Subcutaneous abdominal adipose tissue (tissue), 5 donors: ENCODE measurements around the gene PDE6G.

Source experiments
- H3K27ac ChIP-seq: one replicate; pipeline ENCODE4 v1.7.0; 2013; ENCODE audit warnings: low read depth, mild to moderate bottlenecking, inconsistent platforms, low read length, moderate library complexity
- H3K27me3 ChIP-seq, 5 donors: one replicate each; pipeline ENCODE4 v1.7.0; 2013; ENCODE audit warnings: low read length in 5 of 5, inconsistent platforms in 1 of 5; ENCODE audit not compliant: control insufficient read depth in 5 of 5, insufficient read depth in 4 of 5
- H3K36me3 ChIP-seq, 5 donors: one replicate each; pipeline ENCODE4 v1.7.0; 2013; ENCODE audit warnings: low read length in 5 of 5; ENCODE audit not compliant: control insufficient read depth in 5 of 5, insufficient read depth in 5 of 5
- H3K4me1 ChIP-seq, 5 donors: one replicate each; pipeline ENCODE4 v1.7.0; 2013; ENCODE audit warnings: low read length in 5 of 5, mild to moderate bottlenecking in 3 of 5, moderate library complexity in 1 of 5; ENCODE audit not compliant: control insufficient read depth in 5 of 5, insufficient read depth in 5 of 5
- H3K4me3 ChIP-seq, 5 donors: one replicate each; pipeline ENCODE4 v1.7.0; 2013; ENCODE audit warnings: low read length in 5 of 5, low read depth in 1 of 5
- H3K9ac ChIP-seq, 5 donors: one replicate each; pipeline ENCODE4 v1.7.0; 2013; ENCODE audit warnings: low read length in 5 of 5, mild to moderate bottlenecking in 4 of 5, moderate library complexity in 3 of 5
- H3K9me3 ChIP-seq, 5 donors: one replicate each; pipeline ENCODE4 v1.7.0; 2013; ENCODE audit warnings: low read length in 5 of 5; ENCODE audit not compliant: control insufficient read depth in 5 of 5
- donor health status: healthy.
- donor health status: healthy.
- donor health status: healthy.
- donor health status: healthy.
- donor health status: healthy.

PDE6G gene

GRCh38 chr17:81612172-81612970 lies 44.0 kb downstream of the PDE6G start:
- Histone ChIP-seq H3K9ac (no peak overlapping the region), H3K4me1 (peaks cover 5 to 52% (median 43%) of the 10 kb centered on the region in 5 donors), H3K27me3 (no peaks in the 10 kb centered on the region), H3K27ac (no peak overlapping the region), H3K9me3 (no peaks in the 10 kb centered on the region), H3K4me3 (no peak overlapping the region), H3K36me3 (peaks cover 4 to 72% (median 58%) of the 10 kb centered on the region in 5 donors)

DNA sequence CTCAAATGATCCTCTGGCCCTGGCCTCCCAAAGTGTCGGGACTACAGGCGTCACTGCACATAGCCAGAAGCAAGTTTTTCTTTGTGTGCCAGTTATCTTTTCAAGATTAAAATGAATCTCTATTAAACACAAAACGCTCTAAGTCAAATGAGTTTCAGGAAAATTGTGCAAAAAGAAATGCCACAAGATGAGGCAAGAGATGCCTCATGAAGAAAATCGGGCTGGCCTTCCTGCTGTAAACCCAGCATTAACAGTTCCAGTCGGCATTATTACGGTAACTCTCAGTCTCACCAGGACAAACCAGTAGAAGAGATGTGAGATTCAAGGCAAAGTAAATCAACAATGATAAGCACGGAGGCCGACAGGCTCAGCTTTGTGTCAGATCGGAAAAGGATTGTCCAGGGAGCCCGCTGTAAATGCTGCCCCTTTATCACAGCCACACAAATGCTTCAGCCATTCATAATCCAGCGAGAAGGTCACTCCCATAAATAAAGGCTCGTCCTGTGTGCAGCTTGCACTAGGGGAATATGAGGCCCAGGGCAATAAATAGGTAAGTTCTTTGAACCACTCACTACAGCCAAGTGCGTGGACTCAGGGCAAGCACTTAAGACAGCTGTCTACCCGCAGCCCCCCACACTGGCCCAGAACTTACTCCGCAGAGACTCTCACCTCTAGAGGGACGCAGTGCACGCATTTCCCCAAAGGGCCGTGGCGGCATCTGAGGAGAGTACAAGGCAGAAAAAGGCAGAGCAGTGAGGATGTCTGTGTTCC lies 46.6 kb downstream of the PDE6G start:
- Histone ChIP-seq H3K27me3 (no peaks in the 10 kb centered on the region), H3K9ac (peak overlapping the region in 1 of 5 donors; percentile 6), H3K9me3 (no peaks in the 10 kb centered on the region), H3K4me1 (peaks cover 5 to 42% (median 32%) of the 10 kb centered on the region in 5 donors), H3K27ac (peak overlapping the region; percentile 41), H3K36me3 (peaks cover 5 to 79% (median 63%) of the 10 kb centered on the region in 5 donors), H3K4me3 (no peak overlapping the region)

GRCh38 chr17:81608605-81609004 lies 47.7 kb downstream of the PDE6G start:
- peaks cover 2 to 31% (median 21%) of the 10 kb centered on the region in 5 donors for H3K4me1 ChIP-seq
- no peak overlapping the region for H3K9ac ChIP-seq
- peaks cover 10 to 85% (median 71%) of the 10 kb centered on the region in 5 donors for H3K36me3 ChIP-seq
- H3K27ac ChIP-seq: peak overlapping the region; percentile 41
- H3K27me3 ChIP-seq: no peaks in the 10 kb centered on the region
- H3K4me3 ChIP-seq: no peak overlapping the region
- no peaks in the 10 kb centered on the region for H3K9me3 ChIP-seq

DNA sequence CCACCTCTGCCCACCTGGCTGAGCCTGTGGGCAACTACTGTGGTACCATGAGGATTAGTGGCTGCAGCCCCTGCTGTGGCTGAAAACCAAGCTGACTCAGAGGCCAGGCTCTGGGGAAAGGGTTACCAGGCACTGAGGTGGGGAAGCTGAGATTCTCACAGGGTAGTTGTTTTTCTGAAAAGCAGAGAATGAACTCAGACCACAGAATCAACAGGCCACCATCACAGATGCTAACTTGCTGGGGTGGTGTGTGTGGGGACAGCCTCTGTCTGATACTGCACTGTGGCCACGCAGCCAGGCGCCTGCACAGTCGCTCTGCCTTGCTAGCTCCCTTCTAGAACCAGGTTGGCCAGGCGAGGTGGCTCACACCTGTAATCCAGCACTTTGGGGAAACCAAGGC lies 48.3 kb downstream of the PDE6G start:
- peaks cover 12 to 85% (median 68%) of the 10 kb centered on the region in 5 donors for H3K36me3 ChIP-seq
- peaks cover 0 to 27% (median 21%) of the 10 kb centered on the region in 5 donors for H3K4me1 ChIP-seq
- H3K27ac ChIP-seq: no peak overlapping the region

GRCh38 chr17:81607431-81607830 lies 48.9 kb downstream of the PDE6G start:
- H3K9ac ChIP-seq: no peak overlapping the region
- peaks cover 0 to 27% (median 21%) of the 10 kb centered on the region in 5 donors for H3K4me1 ChIP-seq
- H3K27ac ChIP-seq: no peak overlapping the region
- H3K36me3 ChIP-seq: peaks cover 12 to 85% (median 68%) of the 10 kb centered on the region in 5 donors
- H3K27me3 ChIP-seq: no peaks in the 10 kb centered on the region
- no peak overlapping the region for H3K4me3 ChIP-seq
- no peaks in the 10 kb centered on the region for H3K9me3 ChIP-seq

More for the DNA sequence above, 48.3 kb downstream of the PDE6G start:
- Histone ChIP-seq H3K9ac (peak overlapping the region in 1 of 5 donors; percentile 13), H3K27me3 (no peaks in the 10 kb centered on the region), H3K4me3 (no peak overlapping the region), H3K9me3 (no peaks in the 10 kb centered on the region)

DNA sequence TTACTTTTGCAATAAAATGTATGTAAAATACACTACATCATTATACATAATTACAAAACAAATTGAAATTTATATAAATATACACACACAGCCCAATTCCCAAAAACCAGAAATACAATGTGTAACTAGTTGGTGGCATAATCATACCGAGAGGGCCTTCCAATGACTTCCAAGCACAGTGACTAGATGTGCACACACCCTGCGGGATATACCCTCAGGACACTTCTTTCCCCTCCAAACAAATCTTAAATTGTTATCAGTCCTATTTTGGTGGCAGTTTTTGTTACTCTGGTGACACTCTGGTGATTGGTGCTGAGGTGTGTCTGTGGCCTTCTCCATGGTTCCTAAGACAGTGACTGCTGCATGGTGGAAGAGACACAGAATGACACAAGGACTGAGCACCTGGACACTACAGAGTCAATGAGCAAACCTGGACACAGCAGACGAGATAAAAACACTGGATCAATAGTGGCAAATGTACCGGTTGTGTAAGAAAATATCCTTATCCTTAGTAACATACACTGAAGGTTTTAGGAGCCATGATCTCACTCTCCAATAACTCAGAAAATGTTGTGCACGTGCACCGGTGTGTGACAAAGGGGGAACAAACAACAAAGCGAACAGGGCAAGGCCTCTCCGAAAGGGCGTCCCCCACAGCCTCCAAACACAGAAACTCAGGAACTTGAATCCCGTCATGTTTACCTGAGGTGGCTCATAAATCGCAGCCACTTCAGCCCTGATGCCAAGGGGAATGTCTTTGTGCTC lies 52.3 kb downstream of the PDE6G start:
- no peak overlapping the region for H3K4me3 ChIP-seq
- peaks cover 0 to 22% (median 10%) of the 10 kb centered on the region in 5 donors for H3K4me1 ChIP-seq
- no peaks in the 10 kb centered on the region for H3K27me3 ChIP-seq
- H3K9me3 ChIP-seq: no peaks in the 10 kb centered on the region
- H3K36me3 ChIP-seq: peaks cover 12 to 91% (median 67%) of the 10 kb centered on the region in 5 donors
- H3K9ac ChIP-seq: no peak overlapping the region
- H3K27ac ChIP-seq: no peak overlapping the region

DNA sequence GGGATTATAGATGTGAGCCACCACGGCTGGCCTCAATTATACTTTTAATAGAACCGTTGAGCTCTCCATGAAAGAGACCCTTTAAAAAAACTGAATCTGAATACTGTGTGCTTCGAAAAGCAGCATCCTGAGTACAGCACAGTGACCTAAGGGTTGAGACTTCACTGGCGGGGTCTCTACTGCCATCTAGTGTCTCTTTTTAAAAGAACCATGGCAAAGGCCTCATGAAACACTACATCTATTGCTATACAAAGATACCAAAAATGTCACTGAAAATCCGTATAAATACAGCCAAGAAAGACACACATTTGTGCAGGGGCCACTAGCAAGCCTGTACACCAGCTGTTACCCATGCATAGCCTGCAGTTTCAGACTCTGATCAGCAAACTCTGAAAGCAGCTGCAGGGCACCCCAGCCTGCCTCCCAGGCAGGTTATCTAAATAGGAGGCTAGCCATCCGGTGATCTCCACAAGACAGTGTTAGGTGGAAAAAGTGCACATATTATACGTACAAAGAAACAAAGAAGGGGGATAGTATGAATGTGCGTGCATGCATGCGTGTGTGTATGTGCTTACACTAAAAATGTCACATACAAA lies 54.7 kb downstream of the PDE6G start:
- no peaks in the 10 kb centered on the region for H3K9me3 ChIP-seq
- no peaks in the 10 kb centered on the region for H3K27me3 ChIP-seq
- no peak overlapping the region for H3K4me3 ChIP-seq
- peaks cover 7 to 83% (median 62%) of the 10 kb centered on the region in 5 donors for H3K36me3 ChIP-seq
- H3K4me1 ChIP-seq: peaks cover 0 to 9% (median 7%) of the 10 kb centered on the region in 5 donors
- H3K27ac ChIP-seq: no peak overlapping the region
- no peak overlapping the region for H3K9ac ChIP-seq
